Lung (tissue), 12 donors: Measurements from ENCODE around the gene PDCD1LG2. TPM values are rescaled to one million over a fixed set of nuclear protein-coding genes. Genes with fewer than 3 reads are reported as not detected.

Source experiments
- ATAC-seq: fragments of 200-7000 bp; cut with Tn5 transposase; one replicate; pipeline ENCODE4 v1.9.1; 2020; ENCODE audit warnings: moderate number of reproducible peaks; ENCODE audit not compliant: insufficient read depth, low FRiP score
- DNase-seq, 3 donors: peaks; one replicate each; pipeline ENCODE4 v3.0.0-alpha.2; 2013 to 2017
- H3K27ac ChIP-seq, 2 donors: one replicate each; pipeline ENCODE4 v1.5.1; 2013; ENCODE audit warnings: mild to moderate bottlenecking in 2 of 2, moderate library complexity in 2 of 2, control low read depth in 1 of 2, inconsistent platforms in 1 of 2, low read depth in 1 of 2, low read length in 1 of 2
- H3K27me3 ChIP-seq, 3 donors: one replicate each; pipeline ENCODE4 v1.5.1; 2013; ENCODE audit warnings: low read length in 2 of 3; ENCODE audit not compliant: control insufficient read depth in 3 of 3, insufficient read depth in 3 of 3
- H3K36me3 ChIP-seq, 4 donors: one replicate each; pipeline ENCODE4 v1.5.1; 2013; ENCODE audit warnings: low read length in 4 of 4, mild to moderate bottlenecking in 1 of 4, moderate library complexity in 1 of 4; ENCODE audit not compliant: control insufficient read depth in 4 of 4, insufficient read depth in 4 of 4
- H3K4me1 ChIP-seq, 5 donors: one replicate each; pipeline ENCODE4 v1.5.1; 2013; ENCODE audit warnings: low read length in 5 of 5, mild to moderate bottlenecking in 2 of 5, moderate library complexity in 1 of 5; ENCODE audit not compliant: control insufficient read depth in 5 of 5, insufficient read depth in 5 of 5
- H3K4me3 ChIP-seq: one replicate; pipeline ENCODE4 v1.5.1; 2013; ENCODE audit warnings: mild to moderate bottlenecking, control low read depth, moderate library complexity
- H3K9ac ChIP-seq, 2 donors: one replicate each; pipeline ENCODE4 v1.5.1; 2013; ENCODE audit warnings: low read length in 2 of 2, control low read depth in 1 of 2; ENCODE audit not compliant: insufficient read depth in 1 of 2
- H3K9me3 ChIP-seq, 4 donors: one replicate each; pipeline ENCODE4 v1.5.1; 2013; ENCODE audit warnings: low read length in 3 of 4, mild to moderate bottlenecking in 1 of 4, moderate library complexity in 1 of 4; ENCODE audit not compliant: control insufficient read depth in 4 of 4, insufficient read depth in 3 of 4
- whole genome bisulfite sequencing, 2 donors: extraction: QIAGEN DNeasy Blood & Tissue Kit; methylation state at CpG; one replicate each; pipeline ENCODE4 v1.1.7; 2013; 5-methylcytosine and 5-hydroxymethylcytosine counted together
- polyA plus RNA-seq, 2 donors: library from polyadenylated mRNA; stranded (reverse); fragments of 200-250 nt; gene quantifications; one replicate each; pipeline ENCODE4 v1.2.1, GENCODE V29; 2013
- total RNA-seq, 2 donors: library from RNA; depleted of rRNA in 1 of 2; stranded (reverse); fragments of >200 nt in 1 of 2; gene quantifications; one replicate each; pipeline ENCODE4 v1.2.1, GENCODE V29; 2014 to 2021
- TF ChIP-seq, protein P1 (sequence below): IDR thresholded peaks from 2 replicates; pipeline ENCODE4 v1.5.1; 2012; ENCODE audit warnings: mild to moderate bottlenecking; ENCODE audit errors: control extremely low read depth, extremely low read depth
- donor health status: control.
- donor health status: control.
- donor health status: Bipolar disorder and iron deficiency.
- donor health status: healthy.
- donor health status: DM: yes; HTN: yes; CAD: no.

Gene PDCD1LG2
- total and polyA plus RNA-seq, 4 donors = 0.87 to 6.7 (median 3.1) TPM

- no peak overlapping the region for H3K4me3 ChIP-seq
- H3K36me3 ChIP-seq = no peaks in the 10 kb centered on the region
- peaks cover 0 to 3% (median 0%) of the 10 kb centered on the region in 5 donors for H3K4me1 ChIP-seq
- H3K27ac ChIP-seq = no peak overlapping the region
- 82 to 86% methylated on average over 5 of the region's 5 CpGs for WGBS, 2 donors
- ATAC-seq = no peak
- H3K27me3 ChIP-seq = no peaks in the 10 kb centered on the region
- TF ChIP-seq, protein P1, sequence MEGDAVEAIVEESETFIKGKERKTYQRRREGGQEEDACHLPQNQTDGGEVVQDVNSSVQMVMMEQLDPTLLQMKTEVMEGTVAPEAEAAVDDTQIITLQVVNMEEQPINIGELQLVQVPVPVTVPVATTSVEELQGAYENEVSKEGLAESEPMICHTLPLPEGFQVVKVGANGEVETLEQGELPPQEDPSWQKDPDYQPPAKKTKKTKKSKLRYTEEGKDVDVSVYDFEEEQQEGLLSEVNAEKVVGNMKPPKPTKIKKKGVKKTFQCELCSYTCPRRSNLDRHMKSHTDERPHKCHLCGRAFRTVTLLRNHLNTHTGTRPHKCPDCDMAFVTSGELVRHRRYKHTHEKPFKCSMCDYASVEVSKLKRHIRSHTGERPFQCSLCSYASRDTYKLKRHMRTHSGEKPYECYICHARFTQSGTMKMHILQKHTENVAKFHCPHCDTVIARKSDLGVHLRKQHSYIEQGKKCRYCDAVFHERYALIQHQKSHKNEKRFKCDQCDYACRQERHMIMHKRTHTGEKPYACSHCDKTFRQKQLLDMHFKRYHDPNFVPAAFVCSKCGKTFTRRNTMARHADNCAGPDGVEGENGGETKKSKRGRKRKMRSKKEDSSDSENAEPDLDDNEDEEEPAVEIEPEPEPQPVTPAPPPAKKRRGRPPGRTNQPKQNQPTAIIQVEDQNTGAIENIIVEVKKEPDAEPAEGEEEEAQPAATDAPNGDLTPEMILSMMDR = no peak
- no peaks in the 10 kb centered on the region for H3K9me3 ChIP-seq
- no peak for DNase-seq
- no peak overlapping the region for H3K9ac ChIP-seq
Observed at GRCh38 chr9:5532790-5533189, 22.5 kb downstream of the PDCD1LG2 start.

DNA sequence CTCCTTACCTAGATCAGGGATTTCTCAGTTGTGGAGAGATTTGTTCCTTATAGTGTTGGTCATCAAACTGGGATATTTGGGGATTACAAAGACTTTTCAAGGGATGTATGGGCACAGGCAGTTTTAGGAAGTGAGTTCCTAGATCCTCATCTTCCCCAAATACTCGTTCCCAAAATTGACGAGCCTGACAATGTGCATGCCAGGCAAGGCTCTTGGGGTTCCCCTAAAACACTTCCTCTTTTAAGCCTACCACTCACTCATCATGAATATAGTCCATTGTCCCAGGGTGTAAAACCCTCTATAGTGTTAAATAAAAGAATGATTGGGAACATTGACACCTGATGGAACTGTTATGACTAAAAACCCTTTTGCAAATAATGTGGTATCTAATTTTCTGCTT, 26.4 kb downstream of the PDCD1LG2 start:
- H3K36me3 ChIP-seq = no peaks in the 10 kb centered on the region
- TF ChIP-seq, protein P1 = no peak
- WGBS, 2 donors = 19 to 67% methylated on average over 2 of the region's 2 CpGs
- H3K27ac ChIP-seq = no peak overlapping the region
- H3K4me1 ChIP-seq = no peaks in the 10 kb centered on the region
- no peak overlapping the region for H3K9ac ChIP-seq
- DNase-seq = no peak
- ATAC-seq = peak; percentile 41
- H3K27me3 ChIP-seq = no peaks in the 10 kb centered on the region
- H3K4me3 ChIP-seq = no peak overlapping the region
- no peaks in the 10 kb centered on the region for H3K9me3 ChIP-seq

- H3K9me3 ChIP-seq = no peaks in the 10 kb centered on the region
- no peaks in the 10 kb centered on the region for H3K4me1 ChIP-seq
- H3K9ac ChIP-seq = no peak overlapping the region
- WGBS, 2 donors = 68 to 78% methylated on average over 2 of the region's 2 CpGs
- H3K27ac ChIP-seq = no peak overlapping the region
- TF ChIP-seq, protein P1 = no peak
- no peaks in the 10 kb centered on the region for H3K27me3 ChIP-seq
- ATAC-seq = no peak
- no peak overlapping the region for H3K4me3 ChIP-seq
- no peaks in the 10 kb centered on the region for H3K36me3 ChIP-seq
- DNase-seq = no peak
Observed at GRCh38 chr9:5543875-5544702, 33.8 kb downstream of the PDCD1LG2 start.
